Measurements from ENCODE around the gene NECAB3.

NECAB3 gene

DNA sequence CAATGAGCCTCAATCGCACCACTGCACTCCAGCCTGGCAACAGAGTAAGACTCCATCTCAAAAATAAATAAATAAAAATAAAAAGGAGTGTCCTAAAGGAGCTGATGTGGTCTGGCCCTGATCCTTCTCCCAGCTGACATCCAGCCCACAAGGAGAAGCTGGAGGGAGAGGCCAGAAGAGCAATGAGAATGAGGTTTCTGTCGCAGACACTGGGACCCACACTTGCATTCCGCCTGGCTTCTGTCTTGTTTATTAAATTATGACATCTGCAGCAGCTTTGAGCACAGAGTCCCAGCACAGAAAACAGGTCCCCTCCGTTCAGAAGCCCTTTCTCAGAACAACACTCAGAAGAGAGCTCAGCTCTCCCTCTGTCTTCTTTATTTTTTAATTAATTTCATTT lies 22.2 kb upstream of the NECAB3 start:
- DNase-seq, result no peak

DNA sequence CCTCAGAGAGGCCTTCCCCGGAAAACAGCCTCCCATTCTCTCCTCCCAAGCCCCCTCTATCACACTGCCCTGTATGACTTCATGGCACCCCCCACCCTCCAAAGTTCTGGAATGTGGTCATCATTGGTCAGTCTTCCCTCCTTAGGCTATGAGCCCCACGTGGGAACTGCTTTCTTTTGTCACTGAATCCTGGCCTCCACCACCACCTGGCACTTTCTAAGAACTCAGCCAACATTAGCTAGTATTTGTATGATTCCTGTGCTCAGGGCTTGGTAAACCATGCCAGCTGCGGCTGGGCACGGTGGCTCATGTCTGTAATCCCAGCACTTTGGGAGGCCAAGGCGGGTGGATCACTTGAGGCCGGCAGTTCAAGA lies 20.4 kb upstream of the NECAB3 start:
- DNase-seq, result no peak

- no peak for DNase-seq
These were observed 19.8 kb upstream of the NECAB3 start for GRCh38 chr20:33693741-33694638.

DNA sequence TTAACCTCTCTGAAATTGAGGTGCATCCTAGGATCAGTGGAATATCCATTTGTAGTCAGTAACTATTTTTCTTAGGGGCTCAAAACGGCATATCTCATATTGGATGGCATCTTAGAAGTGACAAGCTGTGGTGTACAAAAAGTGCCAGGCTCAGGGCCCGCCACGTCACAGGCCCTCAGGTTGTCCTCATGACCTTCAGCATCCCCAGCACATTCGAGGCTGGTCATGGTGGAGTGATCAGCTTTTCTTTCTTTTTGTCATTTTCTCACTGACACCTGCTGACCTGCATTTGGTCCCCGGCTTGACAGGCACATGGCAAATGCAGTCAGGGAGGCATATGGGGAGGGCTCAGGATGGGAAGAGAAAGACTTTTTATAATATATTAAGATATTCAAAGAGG lies 19.1 kb upstream of the NECAB3 start:
- no peak for DNase-seq

DNA sequence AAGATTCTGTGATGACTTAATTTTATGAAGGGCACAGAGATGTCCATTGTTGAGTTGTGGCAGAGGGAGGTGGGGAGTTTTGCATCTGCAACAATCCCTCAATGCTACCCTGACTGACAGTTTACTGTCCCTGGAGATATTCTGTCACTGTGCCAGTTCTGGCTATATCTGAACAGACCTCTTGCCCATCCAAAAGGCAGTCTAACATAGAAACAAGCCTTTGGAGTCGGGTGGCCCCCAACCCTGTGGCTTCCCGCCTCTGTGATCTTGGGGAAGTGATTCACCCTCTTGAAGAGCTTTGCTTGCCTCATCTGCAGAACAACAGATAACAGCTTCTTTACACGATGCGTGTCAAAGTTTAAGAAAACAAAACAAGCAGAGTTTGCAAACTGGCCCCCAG lies 15.7 kb upstream of the NECAB3 start:
- peak; percentile 29 to 49 for DNase-seq

DNA sequence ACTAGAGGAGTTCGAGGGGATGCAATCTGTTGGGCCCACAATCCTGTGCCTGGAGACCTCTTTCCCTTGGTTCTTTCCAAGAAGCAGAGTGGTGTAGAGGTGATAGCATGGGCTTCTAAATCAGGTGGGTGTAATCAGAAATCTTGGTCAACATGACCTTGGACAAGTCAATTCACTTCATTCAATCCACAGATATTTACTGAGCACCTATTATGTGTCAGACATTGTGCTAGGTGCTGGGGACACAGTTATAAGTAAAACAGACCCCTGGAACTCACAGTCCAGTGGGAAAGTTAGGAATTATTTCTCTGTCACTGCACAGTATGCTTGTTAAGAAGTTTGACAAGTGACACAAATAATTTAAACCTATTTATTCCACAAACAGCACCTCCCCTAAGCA lies 15.3 kb upstream of the NECAB3 start:
- no peak for DNase-seq

DNA sequence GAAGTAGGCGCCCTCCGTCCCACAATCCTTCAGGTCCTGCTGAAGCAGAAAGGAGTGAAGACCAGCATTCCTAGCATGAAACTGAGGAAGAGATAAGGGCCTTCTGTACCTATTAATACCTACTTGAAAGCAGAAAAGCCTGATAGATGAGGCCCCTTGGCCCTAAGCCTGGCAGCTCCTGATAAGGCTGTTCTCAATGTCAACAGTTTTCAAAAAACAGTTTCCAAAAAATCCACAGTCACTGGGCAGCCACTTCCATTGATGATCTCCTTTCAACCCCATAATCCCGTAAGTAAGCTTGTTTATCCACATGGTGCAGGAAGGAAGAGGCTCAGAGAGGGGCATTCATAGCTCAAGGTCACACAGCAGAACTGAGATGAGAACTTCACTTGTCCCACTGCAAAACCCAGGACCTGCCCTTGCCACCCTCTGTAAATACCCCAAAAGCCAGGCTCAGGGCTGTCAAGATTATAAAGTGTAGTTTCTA lies 14.8 kb upstream of the NECAB3 start:
- DNase-seq, result no peak

DNA sequence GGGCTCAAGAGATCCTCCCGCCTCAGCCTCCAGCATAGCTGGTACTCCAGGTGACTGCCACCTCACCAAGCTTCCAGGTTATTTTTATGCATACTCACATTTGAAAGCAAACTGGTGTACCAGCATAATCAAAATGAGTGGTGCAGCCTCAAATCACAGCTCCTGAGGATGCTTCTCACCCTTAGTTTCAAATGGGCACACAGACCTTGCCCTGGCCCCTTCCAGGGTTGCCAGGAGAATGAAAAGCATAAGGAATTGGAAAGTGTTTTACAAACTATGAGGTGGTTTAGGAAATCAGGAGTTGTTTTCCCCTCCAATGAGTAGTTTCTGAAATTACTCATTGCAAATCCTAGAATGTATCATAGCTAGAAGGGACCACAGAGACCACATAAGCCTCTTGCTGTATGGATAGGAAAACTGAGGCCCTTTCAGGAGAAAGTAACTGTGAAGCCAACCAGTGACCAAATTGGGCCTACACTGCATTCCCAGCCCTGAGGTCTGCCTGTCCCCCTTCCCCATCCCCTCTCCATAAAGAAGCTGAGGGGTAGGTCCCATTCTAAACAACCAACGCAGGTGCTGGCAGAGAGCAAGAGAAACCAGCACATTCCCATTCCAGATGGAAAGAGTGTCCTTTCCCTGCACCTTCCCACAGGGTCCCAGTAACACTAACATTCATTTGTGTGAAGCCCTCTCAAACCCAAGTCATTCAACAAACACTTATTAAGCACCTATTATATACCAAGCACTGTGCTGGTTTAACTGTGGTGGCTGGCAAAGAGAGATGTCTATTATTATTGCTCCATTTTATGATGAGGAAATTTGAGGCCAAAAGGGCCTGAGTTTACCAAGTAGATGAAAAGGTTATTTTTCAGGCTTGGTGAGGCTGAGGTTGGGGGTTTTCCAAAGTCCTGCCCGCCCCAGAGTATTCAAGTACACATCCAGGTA lies 14.0 kb upstream of the NECAB3 start:
- no peak for DNase-seq

DNA sequence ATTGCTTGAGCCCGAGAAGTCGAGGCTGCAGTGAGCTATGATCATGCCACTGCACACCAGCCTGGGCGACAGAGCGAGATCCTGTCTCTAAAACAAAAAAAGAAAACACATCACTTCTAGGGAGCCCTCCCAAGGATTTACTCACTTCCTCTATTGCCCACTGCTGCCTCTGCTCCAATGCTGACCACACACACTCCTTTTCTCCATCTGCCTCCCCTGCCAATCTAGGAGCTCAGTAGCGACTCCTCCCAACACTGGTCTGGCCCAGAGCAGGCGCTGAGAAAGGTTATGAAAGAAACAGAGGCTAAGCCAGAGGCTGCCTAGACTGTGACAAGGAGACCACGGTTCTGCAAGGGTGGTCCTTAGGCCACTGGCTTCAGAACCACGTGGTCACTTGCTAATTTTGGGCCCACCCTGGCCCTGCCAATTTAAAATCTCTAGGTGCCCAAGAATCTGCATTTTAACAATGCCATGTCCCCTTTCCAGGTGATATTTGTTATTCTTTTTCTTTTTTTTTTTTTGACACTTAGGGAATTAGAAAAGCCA lies 13.2 kb upstream of the NECAB3 start:
- peak; percentile 22 to 48 for DNase-seq

- no peak for DNase-seq
These were observed 12.7 kb upstream of the NECAB3 start for GRCh38 chr20:33686984-33687366.

GRCh38 chr20:33686100-33686983 lies 12.1 kb upstream of the NECAB3 start, which contains the start of gene E2F1:
Gene E2F1, minus strand, starts transcription at chr20:33686385. Its CDS starts 121 bp downstream, at chr20:33686264.
- peak; percentile 91 to 96 for DNase-seq

GRCh38 chr20:33685328-33686099 lies 11.3 kb upstream of the NECAB3 start:
- peak; percentile 29 to 41 for DNase-seq

- DNase-seq, result no peak
These were observed 10.5 kb upstream of the NECAB3 start for GRCh38 chr20:33684533-33685327.

DNA sequence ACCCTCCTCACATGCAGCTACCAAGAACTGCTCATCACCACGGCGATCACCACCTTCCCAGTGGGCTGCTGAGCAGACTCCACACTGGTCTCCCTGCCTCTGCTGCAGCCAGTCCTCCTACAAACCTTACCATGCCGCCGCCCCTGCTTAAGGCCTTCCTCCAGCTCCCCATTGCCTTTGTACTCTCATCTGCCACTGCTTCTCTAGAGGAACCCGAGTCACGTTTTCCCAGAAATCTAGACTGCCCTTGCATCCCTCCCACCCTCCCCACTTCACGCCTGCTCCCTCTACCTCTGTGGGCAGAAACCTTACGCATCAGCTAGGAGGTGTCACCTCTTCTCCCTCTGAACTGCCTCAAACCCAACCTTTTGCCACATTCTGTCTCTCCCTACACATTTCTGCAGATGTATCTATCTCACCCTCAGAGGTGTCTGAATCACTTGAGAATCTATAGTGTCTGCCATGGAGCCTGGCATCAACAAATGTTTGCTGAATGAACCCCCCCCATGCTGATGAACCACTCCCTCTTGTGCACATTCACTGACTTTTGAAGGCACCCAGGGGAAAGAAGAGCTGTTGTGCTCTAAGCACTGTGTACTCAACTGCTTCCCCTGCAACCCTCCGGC lies 7.6 kb upstream of the NECAB3 start:
- no peak for DNase-seq

DNA sequence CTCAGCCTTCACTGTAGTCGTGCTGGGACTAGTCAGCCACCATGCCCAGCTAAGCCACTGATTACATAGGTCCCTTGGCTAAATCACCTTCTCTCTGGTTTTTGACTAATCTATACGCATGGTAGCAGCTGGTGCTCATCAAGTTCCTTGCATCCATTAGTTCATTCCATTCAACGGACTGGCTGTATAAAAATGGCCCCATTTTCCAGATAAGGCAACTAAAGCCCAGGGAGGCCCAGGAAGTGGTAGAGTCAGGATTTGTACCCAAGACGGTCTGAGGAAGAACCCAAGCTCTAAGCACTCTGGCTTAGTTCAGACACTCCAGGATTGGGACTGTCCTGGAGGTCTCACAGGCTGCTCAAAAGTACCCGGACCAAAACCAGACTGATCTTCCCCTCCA lies 7.1 kb upstream of the NECAB3 start:
- DNase-seq, result no peak

- DNase-seq, result no peak
These were observed 6.5 kb upstream of the NECAB3 start for GRCh38 chr20:33680686-33681085.

DNA sequence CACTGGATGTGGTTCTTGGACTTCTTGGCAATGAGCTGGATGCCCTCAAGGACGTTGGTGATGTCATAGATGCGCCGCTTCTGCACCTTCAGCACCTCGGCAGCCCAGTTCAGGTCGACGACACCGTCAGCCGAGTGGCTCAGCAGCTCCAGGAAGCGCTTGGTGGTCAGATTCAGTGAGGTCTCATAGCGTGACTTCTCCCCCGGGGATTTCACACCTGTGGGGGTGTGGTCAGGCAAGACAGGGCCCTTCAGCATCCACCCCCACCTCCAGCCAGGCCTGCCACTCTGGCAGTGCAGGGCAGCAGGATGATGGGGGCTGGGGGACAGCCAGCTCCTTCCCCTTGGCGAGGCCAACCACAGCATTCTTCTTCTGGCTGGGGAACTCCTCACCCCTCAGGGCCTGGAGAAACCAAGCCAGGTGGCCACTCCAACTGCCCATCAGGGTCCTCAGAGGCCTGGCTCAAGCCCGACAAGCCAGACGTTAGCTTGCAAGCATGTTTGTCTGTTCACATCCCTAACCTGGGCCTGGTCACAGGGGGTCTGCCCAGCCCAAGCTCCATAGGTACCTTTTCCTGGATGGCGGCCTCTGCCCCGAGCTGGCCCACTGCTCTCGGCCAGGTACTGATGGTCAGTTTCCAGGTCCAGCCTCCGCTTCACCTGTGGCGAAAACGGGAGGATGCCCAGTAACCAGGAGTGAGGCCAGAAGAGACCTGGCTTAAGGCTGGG lies 5.7 kb upstream of the NECAB3 start:
- no peak for DNase-seq

- DNase-seq, result no peak
These were observed 3.9 kb upstream of the NECAB3 start for GRCh38 chr20:33677991-33678702.
